ENCODE results near the gene TUBB6. TPM values are rescaled to one million over a fixed set of nuclear protein-coding genes. Genes with fewer than 3 reads are reported as not detected.

The TUBB6 gene
- total RNA-seq, 1 donor from 2014 or later: 800 TPM

GRCh38 chr18:12305930-12306629 is 2.0 kb upstream of the TUBB6 start:
- Histone ChIP-seq H3K36me3 (peaks cover 4 to 11% of the 10 kb centered on the region in 2 donors), H3K27me3 (no peaks in the 10 kb centered on the region), H3K4me3 (peak overlapping the region in 1 of 2 donors; percentile 95), H3K4me1 (peaks cover 14 to 15% of the 10 kb centered on the region in 2 donors), H3K9me3 (no peaks in the 10 kb centered on the region), H3K27ac (no peak overlapping the region)
- TF ChIP-seq CTCF (IDR thresholded peaks at IDR 0.05): no peak
- intact Hi-C loops (cut with DNase I): loop anchor here (10.0 kb wide), 1 partner anchor 451 kb away; the partner anchor contains the start of gene CHMP1B
- DNase-seq (ENCODE audit: low spot score in 2 of 2): no peak

- intact Hi-C loops (cut with DNase I): loop anchor here (10.0 kb wide), 1 partner anchor 452 kb away; the partner anchor contains the start of gene CHMP1B
- Histone ChIP-seq H3K4me3 (peak overlapping the region; percentile 72 to 95), H3K4me1 (peaks cover 15% of the 10 kb centered on the region in 2 donors), H3K27me3 (no peaks in the 10 kb centered on the region), H3K27ac (peak overlapping the region; percentile 97 to 98), H3K36me3 (peaks cover 14 to 21% of the 10 kb centered on the region in 2 donors), H3K9me3 (peaks cover 0 to 8% of the 10 kb centered on the region in 2 donors)
- TF ChIP-seq CTCF (IDR thresholded peaks at IDR 0.05): peak in 1 of 3 experiments; percentile 12
- DNase-seq (ENCODE audit: low spot score in 2 of 2): peak in 1 of 2 donors; percentile 84
Observed at GRCh38 chr18:12306752-12307700, 1.0 kb upstream of the TUBB6 start.

- H3K36me3 ChIP-seq: peaks cover 24 to 33% of the 10 kb centered on the region in 2 donors
- no peak for TF ChIP-seq CTCF (IDR thresholded peaks at IDR 0.05)
- peak; percentile 29 to 95 for DNase-seq (ENCODE audit: low spot score in 2 of 2)
- H3K27ac ChIP-seq: peak overlapping the region; percentile 97 to 98
- H3K4me1 ChIP-seq: peaks cover 15 to 20% of the 10 kb centered on the region in 2 donors
- no peaks in the 10 kb centered on the region for H3K27me3 ChIP-seq
- H3K9me3 ChIP-seq: peaks cover 5 to 14% of the 10 kb centered on the region in 2 donors
- H3K4me3 ChIP-seq: peak overlapping the region; percentile 72 to 95
- intact Hi-C loops (cut with DNase I): loop anchor here (1.0 to 10.0 kb wide), 5 partner anchors 20 to 454 kb away; partner anchors contain the start of genes AFG3L2 and CHMP1B
Observed at GRCh38 chr18:12308386-12309100, 502 bp downstream of the TUBB6 start.

- H3K4me3 ChIP-seq: peak overlapping the region; percentile 72 to 95
- intact Hi-C loops (cut with DNase I): loop anchor here (2.0 to 10.0 kb wide), 3 partner anchors 31 to 575 kb away; partner anchors contain the start of genes CHMP1B and PTPN2
- H3K27ac ChIP-seq: peak overlapping the region; percentile 97 to 98
- DNase-seq (ENCODE audit: low spot score in 2 of 2): peak in 1 of 2 donors; percentile 61
- no peak for TF ChIP-seq CTCF (IDR thresholded peaks at IDR 0.05)
- peaks cover 5 to 14% of the 10 kb centered on the region in 2 donors for H3K9me3 ChIP-seq
- H3K36me3 ChIP-seq: peaks cover 25 to 39% of the 10 kb centered on the region in 2 donors
- peaks cover 20 to 21% of the 10 kb centered on the region in 2 donors for H3K4me1 ChIP-seq
- no peaks in the 10 kb centered on the region for H3K27me3 ChIP-seq
Observed at GRCh38 chr18:12309683-12310198, 1.7 kb downstream of the TUBB6 start.

Measured in ascending aorta (tissue), 2 donors.